HG03064 (cell line): ENCODE measurements around the gene CHKB.

Source experiments
- ATAC-seq: cut with Tn5 transposase; IDR thresholded peaks from one replicate; pipeline ENCODE4 v1.9.1; 2021; ENCODE audit warnings: low read depth; ENCODE audit not compliant: unreplicated experiment

CHKB gene

GRCh38 chr22:50576070-50576469 lies 6.6 kb downstream of the CHKB start:
- ATAC-seq: no peak

- no peak for ATAC-seq
These were observed 7.2 kb downstream of the CHKB start for GRCh38 chr22:50575426-50575941.

GRCh38 chr22:50574383-50574755 lies 8.3 kb downstream of the CHKB start:
- no peak for ATAC-seq

GRCh38 chr22:50573491-50574382 lies 8.9 kb downstream of the CHKB start:
- ATAC-seq: no peak

- ATAC-seq: no peak
These were observed 9.7 kb downstream of the CHKB start for GRCh38 chr22:50572965-50573364.

- ATAC-seq: no peak
These were observed 11.1 kb downstream of the CHKB start for GRCh38 chr22:50571264-50572175.

GRCh38 chr22:50570861-50571260 lies 11.8 kb downstream of the CHKB start:
- no peak for ATAC-seq

GRCh38 chr22:50569896-50570535 lies 12.6 kb downstream of the CHKB start:
- no peak for ATAC-seq

- no peak for ATAC-seq
These were observed 13.6 kb downstream of the CHKB start for GRCh38 chr22:50569041-50569459.

- ATAC-seq: no peak
These were observed 14.0 kb downstream of the CHKB start for GRCh38 chr22:50568626-50569025.

GRCh38 chr22:50567721-50568252 lies 14.9 kb downstream of the CHKB start:
- ATAC-seq: no peak

- ATAC-seq: no peak
These were observed 18.4 kb downstream of the CHKB start for GRCh38 chr22:50564289-50564688.

- ATAC-seq: peak; percentile 17
These were observed 19.1 kb downstream of the CHKB start for GRCh38 chr22:50563413-50564160.

GRCh38 chr22:50562523-50563412 lies 19.9 kb downstream of the CHKB start, which contains the start of gene SYCE3:
TSS of gene SYCE3 (minus strand) at chr22:50562919. CDS start at chr22:50556405, 6,514 bp downstream.
- peak; percentile 89 for ATAC-seq

GRCh38 chr22:50561401-50562358 lies 21.0 kb downstream of the CHKB start:
- ATAC-seq: no peak

- ATAC-seq: no peak
These were observed 22.6 kb downstream of the CHKB start for GRCh38 chr22:50560034-50560433.

GRCh38 chr22:50556703-50557102 lies 25.9 kb downstream of the CHKB start:
- no peak for ATAC-seq

- ATAC-seq: no peak
These were observed 29.3 kb downstream of the CHKB start for GRCh38 chr22:50553310-50553709.
